ENCODE measurements around the gene ERCC1. TPM values are rescaled to one million over a fixed set of nuclear protein-coding genes. Genes with fewer than 3 reads are reported as not detected.

The ERCC1 gene
- total RNA-seq, 1 experiment from 2014 or later: 62.4 TPM

DNA sequence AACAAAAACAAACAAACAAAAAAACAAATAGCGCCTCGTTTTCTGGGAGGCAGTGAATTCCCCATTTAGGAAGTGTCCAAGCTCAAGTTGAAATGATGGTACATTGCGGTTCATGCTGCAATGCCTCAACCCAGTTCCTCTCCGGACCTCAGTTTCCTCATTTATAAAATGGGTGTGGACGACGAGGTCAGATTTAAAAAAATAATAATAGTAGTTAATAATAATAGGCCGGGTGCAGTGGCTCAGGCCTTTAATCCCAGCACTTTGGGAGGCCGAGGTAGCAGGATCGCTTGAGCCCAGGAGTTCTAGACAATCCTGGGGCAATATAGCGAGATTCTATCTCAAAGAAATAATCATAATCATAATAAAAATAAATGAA is 15.5 kb upstream of the ERCC1 start:
- Histone ChIP-seq H3K56ac (ENCODE audit: insufficient read length, low read depth, low read length) (no peak overlapping the region), H3K9ac (ENCODE audit: extremely low read depth, insufficient read length, low read length) (no peak overlapping the region), H4K8ac (replicated peaks; ENCODE audit: insufficient read length, low read depth, low read length) (no peak overlapping the region), H3K23me2 (ENCODE audit: insufficient read length, low read depth, low read length, poor library complexity, severe bottlenecking) (peaks cover 10% of the 10 kb centered on the region), H4K5ac (ENCODE audit: insufficient read length, low read depth, low read length) (no peak overlapping the region), H2BK20ac (ENCODE audit: low read depth, low read length, poor library complexity, severe bottlenecking) (no peak overlapping the region), H3K14ac (ENCODE audit: insufficient read depth, low read length) (no peak overlapping the region), H3K4ac (ENCODE audit: low read depth, low read length) (no peak overlapping the region), H4K20me1 (ENCODE audit: control insufficient read depth, insufficient read depth, insufficient read length) (no peaks in the 10 kb centered on the region), H3K4me1 (ENCODE audit: insufficient read depth, low read length) (peaks cover 2% of the 10 kb centered on the region; the same call in 1 of the 2 replicates), H2BK12ac (ENCODE audit: insufficient read length, low read depth, low read length) (no peak overlapping the region), H3K79me2 (ENCODE audit: insufficient read depth, low read length) (no peaks in the 10 kb centered on the region), H2AK5ac (ENCODE audit: insufficient read length, low read length) (no peak overlapping the region), H3T11ph (ENCODE audit: low read length) (no peak overlapping the region), H3K79me1 (ENCODE audit: insufficient read depth, low read depth, low read length, poor library complexity, severe bottlenecking) (no peaks in the 10 kb centered on the region), H3K9me3 (ENCODE audit: control insufficient read depth, low read depth, low read length) (no peaks in the 10 kb centered on the region), H2BK120ac (ENCODE audit: low read depth, low read length, poor library complexity, severe bottlenecking) (no peak overlapping the region), H3K23ac (ENCODE audit: insufficient read length, low read depth, low read length) (no peak overlapping the region), H3K27ac (ENCODE audit: insufficient read length, low read depth, low read length) (no peak overlapping the region), H2AFZ (ENCODE audit: low read length) (no peak overlapping the region), H3K18ac (ENCODE audit: insufficient read length, low read depth, low read length) (no peak overlapping the region), H2BK15ac (ENCODE audit: low read depth, low read length) (no peak overlapping the region), H4K91ac (ENCODE audit: insufficient read length, low read depth, low read length) (no peak overlapping the region), H3K27me3 (ENCODE audit: insufficient read depth, low read length) (no peaks in the 10 kb centered on the region), H3K4me2 (ENCODE audit: insufficient read depth, insufficient read length, low read length) (no peak overlapping the region), H2BK5ac (ENCODE audit: insufficient read length, low read length) (no peak overlapping the region)
- TF ChIP-seq, protein P1, sequence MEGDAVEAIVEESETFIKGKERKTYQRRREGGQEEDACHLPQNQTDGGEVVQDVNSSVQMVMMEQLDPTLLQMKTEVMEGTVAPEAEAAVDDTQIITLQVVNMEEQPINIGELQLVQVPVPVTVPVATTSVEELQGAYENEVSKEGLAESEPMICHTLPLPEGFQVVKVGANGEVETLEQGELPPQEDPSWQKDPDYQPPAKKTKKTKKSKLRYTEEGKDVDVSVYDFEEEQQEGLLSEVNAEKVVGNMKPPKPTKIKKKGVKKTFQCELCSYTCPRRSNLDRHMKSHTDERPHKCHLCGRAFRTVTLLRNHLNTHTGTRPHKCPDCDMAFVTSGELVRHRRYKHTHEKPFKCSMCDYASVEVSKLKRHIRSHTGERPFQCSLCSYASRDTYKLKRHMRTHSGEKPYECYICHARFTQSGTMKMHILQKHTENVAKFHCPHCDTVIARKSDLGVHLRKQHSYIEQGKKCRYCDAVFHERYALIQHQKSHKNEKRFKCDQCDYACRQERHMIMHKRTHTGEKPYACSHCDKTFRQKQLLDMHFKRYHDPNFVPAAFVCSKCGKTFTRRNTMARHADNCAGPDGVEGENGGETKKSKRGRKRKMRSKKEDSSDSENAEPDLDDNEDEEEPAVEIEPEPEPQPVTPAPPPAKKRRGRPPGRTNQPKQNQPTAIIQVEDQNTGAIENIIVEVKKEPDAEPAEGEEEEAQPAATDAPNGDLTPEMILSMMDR (conservative IDR thresholded peaks at IDR 0.05): no peak
- H3K27me3 Mint-ChIP-seq (ENCODE audit: low read depth): peaks cover 1% of the 10 kb centered on the region; the same call in 1 of the 2 replicates
- WGBS (ENCODE audit: extremely low coverage, insufficient read length, low lambda C conversion rate): no CpG with 5 or more reads among the region's 10 CpGs
- peaks cover 20 to 24% of the 10 kb centered on the region in 2 experiments for H3K4me1 Mint-ChIP-seq
- DNase-seq: no peak
- H3K27ac Mint-ChIP-seq: no peak overlapping the region
- H3K4me3 Mint-ChIP-seq: peak overlapping the region; percentile 67 to 70
- peaks cover 0 to 4% of the 10 kb centered on the region in 2 experiments; a peak in 1 of 5 replicates for H3K9me3 Mint-ChIP-seq
- H3K36me3 Mint-ChIP-seq (ENCODE audit: insufficient read depth in 1 of 3, low read depth in 3 of 3): no peaks in the 10 kb centered on the region

All from H9 (cell line).